ENCODE data around the gene SLC35F4.

DNA sequence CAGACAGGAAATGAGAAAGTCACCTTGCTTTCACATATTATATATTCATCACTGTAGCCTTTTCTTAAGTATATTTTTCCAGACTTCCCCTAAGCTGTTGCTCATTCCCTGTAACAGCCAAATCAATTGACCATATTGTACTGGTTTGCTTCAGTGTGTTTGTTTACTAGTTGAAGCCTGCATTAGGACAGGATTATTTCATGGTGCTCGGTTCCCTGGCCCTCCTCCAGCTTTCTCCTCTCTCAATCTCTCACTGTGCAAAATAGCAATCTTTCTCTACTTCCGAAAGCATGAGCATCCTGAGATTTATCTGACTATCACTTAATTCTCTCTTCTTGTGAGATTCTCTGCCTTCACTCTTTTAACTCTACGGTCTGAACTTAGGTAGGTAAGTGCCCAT is 2.4 kb downstream of the SLC35F4 start:
- TF ChIP-seq SUZ12 (IDR thresholded peaks at IDR 0.05): no peak
- no peak for TF ChIP-seq L3MBTL2 (conservative IDR thresholded peaks at IDR 0.05)
- TF ChIP-seq SP1 (IDR thresholded peaks at IDR 0.05): no peak
- no peak for TF ChIP-seq PKNOX1 (IDR thresholded peaks at IDR 0.05)
- TF ChIP-seq TARDBP (IDR thresholded peaks at IDR 0.05): no peak
- no peak for TF ChIP-seq HDGF (IDR thresholded peaks at IDR 0.05; ENCODE audit: borderline replicate concordance)
- no peak for TF ChIP-seq ELF4 (IDR thresholded peaks at IDR 0.05)
- TF ChIP-seq FOXK2 (IDR thresholded peaks at IDR 0.05): no peak
- TF ChIP-seq NFRKB (IDR thresholded peaks at IDR 0.05): no peak
- no peak for TF ChIP-seq ZNF384 (IDR thresholded peaks at IDR 0.05)
- TF ChIP-seq BHLHE40 (IDR thresholded peaks at IDR 0.05; ENCODE audit: borderline replicate concordance): no peak
- no peak for TF ChIP-seq FOXA1 (IDR thresholded peaks at IDR 0.05)
- no peak for TF ChIP-seq FOXM1 (IDR thresholded peaks at IDR 0.05; ENCODE audit: borderline replicate concordance)
- TF ChIP-seq ARNT (IDR thresholded peaks at IDR 0.05): no peak

All from HEK293T (cell line).